LNCAP (cell line): ENCODE measurements around the gene SYNE1.

Source experiments
- TF ChIP-seq, protein P1 (sequence below): fragments of 450-650 bp; IDR thresholded peaks from 2 replicates; pipeline ENCODE4 v1.5.1; 2017; ENCODE audit warnings: mild to moderate bottlenecking

SYNE1 gene

GRCh38 chr6:152316024-152316423 is 321.1 kb downstream of the SYNE1 start:
- TF ChIP-seq, protein P1, sequence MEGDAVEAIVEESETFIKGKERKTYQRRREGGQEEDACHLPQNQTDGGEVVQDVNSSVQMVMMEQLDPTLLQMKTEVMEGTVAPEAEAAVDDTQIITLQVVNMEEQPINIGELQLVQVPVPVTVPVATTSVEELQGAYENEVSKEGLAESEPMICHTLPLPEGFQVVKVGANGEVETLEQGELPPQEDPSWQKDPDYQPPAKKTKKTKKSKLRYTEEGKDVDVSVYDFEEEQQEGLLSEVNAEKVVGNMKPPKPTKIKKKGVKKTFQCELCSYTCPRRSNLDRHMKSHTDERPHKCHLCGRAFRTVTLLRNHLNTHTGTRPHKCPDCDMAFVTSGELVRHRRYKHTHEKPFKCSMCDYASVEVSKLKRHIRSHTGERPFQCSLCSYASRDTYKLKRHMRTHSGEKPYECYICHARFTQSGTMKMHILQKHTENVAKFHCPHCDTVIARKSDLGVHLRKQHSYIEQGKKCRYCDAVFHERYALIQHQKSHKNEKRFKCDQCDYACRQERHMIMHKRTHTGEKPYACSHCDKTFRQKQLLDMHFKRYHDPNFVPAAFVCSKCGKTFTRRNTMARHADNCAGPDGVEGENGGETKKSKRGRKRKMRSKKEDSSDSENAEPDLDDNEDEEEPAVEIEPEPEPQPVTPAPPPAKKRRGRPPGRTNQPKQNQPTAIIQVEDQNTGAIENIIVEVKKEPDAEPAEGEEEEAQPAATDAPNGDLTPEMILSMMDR, result no peak

DNA sequence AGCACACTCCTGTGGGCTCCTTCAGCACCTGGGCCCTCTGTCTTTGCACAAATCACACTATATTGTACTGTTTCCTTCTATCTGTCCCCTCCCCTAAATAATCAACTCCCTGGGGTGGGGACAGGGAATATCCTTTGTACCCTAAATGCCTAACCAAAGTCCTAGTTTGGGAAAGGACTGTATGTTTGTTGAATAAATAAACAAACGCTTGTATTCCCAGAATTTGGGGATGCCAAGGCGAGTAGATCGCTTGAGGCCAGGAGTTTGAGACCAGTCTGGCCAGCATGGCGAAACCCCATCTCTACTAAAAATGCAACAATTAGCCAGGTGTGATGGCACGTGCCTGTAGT is 322.7 kb downstream of the SYNE1 start:
- TF ChIP-seq, protein P1, result no peak

GRCh38 chr6:152313542-152314482 is 323.4 kb downstream of the SYNE1 start:
- TF ChIP-seq, protein P1, result no peak

- TF ChIP-seq, protein P1, result no peak
Measured at GRCh38 chr6:152312434-152312833, 324.7 kb downstream of the SYNE1 start.

GRCh38 chr6:152310371-152310954 is 326.7 kb downstream of the SYNE1 start:
- TF ChIP-seq, protein P1, result no peak

DNA sequence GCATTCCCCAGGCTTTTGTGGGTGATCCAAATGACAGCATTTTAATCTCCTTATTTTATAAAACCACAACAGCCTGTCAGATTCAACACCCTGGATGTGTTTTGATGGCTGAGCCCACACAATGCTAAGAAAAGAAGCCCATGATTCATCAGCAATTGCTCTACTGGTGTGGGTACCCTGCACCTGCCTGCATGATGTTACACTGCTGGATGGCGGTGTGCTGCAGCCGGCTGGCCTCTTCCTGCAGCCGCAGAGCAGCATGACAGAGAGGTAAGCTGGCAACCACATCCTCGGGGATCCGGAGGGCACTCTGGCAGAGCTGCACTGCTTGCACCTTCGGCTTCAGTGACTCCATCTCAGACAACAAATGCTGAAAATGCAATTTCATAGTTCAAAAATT is 327.5 kb downstream of the SYNE1 start:
- TF ChIP-seq, protein P1, result no peak

- TF ChIP-seq, protein P1, result no peak
Measured at GRCh38 chr6:152309006-152309405, 328.2 kb downstream of the SYNE1 start.
